K562 (cell line): ENCODE results near the gene ITK. TPM values are rescaled to one million over a fixed set of nuclear protein-coding genes. Genes with fewer than 3 reads are reported as not detected.

Experiments
- ATAC-seq: fragments of 200-7000 bp; cut with Tn5 transposase; 3 replicates; pipeline ENCODE4 v1.9.1; 2020; ENCODE audit warnings: moderate library complexity
- BruUV-seq: library from RNA; stranded (reverse); fragments of 400-500 nt; replicated peaks from 2 replicates; lab custom pipeline; 2021; lab: Mats Ljungman, UMichigan
- CTCF ChIA-PET: fragments of 300-600 bp; formaldehyde crosslinking; extraction: SDS; loops from one replicate; lab custom pipeline; 2021; ENCODE audit warnings: low intra/inter-chr PET ratio; lab: Yijun Ruan, JAX
- POLR2A ChIA-PET: fragments of 300-600, 350-650 bp; sonication (Branson Sonifier 250); formaldehyde crosslinking; extraction: SDS; loops from one replicate; lab custom pipeline; 2021; ENCODE audit warnings: antibody characterized with exemption, inconsistent platforms; lab: Yijun Ruan, JAX
- DNase-seq, 4 experiments: peaks; one replicate each; pipeline versions ENCODE4 v3.0.0 to v3.0.0-alpha.2; 2011 to 2018; ENCODE audit warnings: low spot score in 3 of 4, mixed read lengths in 3 of 4; ENCODE audit errors: extremely low read depth in 1 of 4
- FAIRE-seq: peaks from 2 replicates; lab custom pipeline; 2011; peaks lifted over from hg19 to GRCh38; lab: Jason Lieb, UNC
- H2AFZ ChIP-seq: 2 replicates; pipeline ENCODE4 v1.6.0; 2011; ENCODE audit warnings: low read depth, low read length, control low read depth, inconsistent platforms
- H3K27ac ChIP-seq: fragments of 200-600 bp; 3 replicates; pipeline ENCODE4 v1.8.0; 2011; ENCODE audit warnings: low read depth, mild to moderate bottlenecking, control low read depth, inconsistent platforms, low read length, moderate library complexity, mixed read lengths; ENCODE audit errors: extremely low read depth
- H3K27me3 ChIP-seq, 2 experiments: fragments of 300-600 bp in 1 of 2; 2 replicates in 1 of 2; 3 replicates in 1 of 2; pipeline versions ENCODE4 v1.6.0 to v1.8.0; 2011; ENCODE audit warnings: inconsistent platforms in 2 of 2, low read length in 2 of 2, mild to moderate bottlenecking in 1 of 2, mixed read lengths in 1 of 2, moderate library complexity in 1 of 2; ENCODE audit not compliant: control insufficient read depth in 2 of 2, insufficient read depth in 2 of 2
- H3K36me3 ChIP-seq: fragments of 300-600 bp; 3 replicates; pipeline ENCODE4 v1.8.0; 2011; ENCODE audit warnings: mild to moderate bottlenecking, low read length, inconsistent platforms; ENCODE audit not compliant: control insufficient read depth, insufficient read depth
- H3K4me1 ChIP-seq, 2 experiments: fragments of 200-600 bp in 1 of 2; replicated peaks in 1 of 2; 2 replicates in 1 of 2; 3 replicates in 1 of 2; pipeline versions ENCODE4 v1.5.1 to v1.8.0; 2011; ENCODE audit warnings: inconsistent platforms in 2 of 2, low read length in 2 of 2, mild to moderate bottlenecking in 1 of 2, mixed read lengths in 1 of 2, moderate library complexity in 1 of 2; ENCODE audit not compliant: control insufficient read depth in 2 of 2, insufficient read depth in 2 of 2
- H3K4me2 ChIP-seq: 2 replicates; pipeline ENCODE4 v1.6.1; 2011; ENCODE audit warnings: low read length, control low read depth, inconsistent platforms, mixed read lengths; ENCODE audit not compliant: insufficient read depth
- H3K4me3 ChIP-seq: fragments of 200-600 bp; sonication (generic), shearing (Covaris generic); 2 replicates; pipeline ENCODE4 v1.5.1; 2016; ENCODE audit warnings: control low read depth, inconsistent platforms
- H3K79me2 ChIP-seq: fragments of 200-600 bp; 3 replicates; pipeline ENCODE4 v1.8.0; 2011; ENCODE audit warnings: low read length, inconsistent platforms; ENCODE audit not compliant: control insufficient read depth, insufficient read depth
- H3K9ac ChIP-seq, 2 experiments: 2 replicates each; pipeline versions ENCODE4 v1.6.0 to v1.6.1; 2011; ENCODE audit warnings: low read depth in 2 of 2, low read length in 2 of 2, control low read depth in 1 of 2, inconsistent platforms in 1 of 2, mild to moderate bottlenecking in 1 of 2, mixed read lengths in 1 of 2; ENCODE audit not compliant: insufficient read depth in 1 of 2
- H3K9me1 ChIP-seq: one replicate; pipeline ENCODE4 v1.6.0; 2011; ENCODE audit warnings: inconsistent platforms, mild to moderate bottlenecking, low read length, moderate library complexity; ENCODE audit not compliant: control insufficient read depth, insufficient read depth
- H3K9me3 ChIP-seq: replicated peaks from 2 replicates; pipeline ENCODE4 v1.5.1; 2011; ENCODE audit warnings: low read depth, low read length, inconsistent platforms; ENCODE audit not compliant: control insufficient read depth, insufficient read depth
- H4K20me1 ChIP-seq: replicated peaks from 2 replicates; pipeline ENCODE4 v1.6.1; 2011; ENCODE audit warnings: low read length, inconsistent platforms, mixed read lengths; ENCODE audit not compliant: control insufficient read depth, insufficient read depth
- CBX3 ChIP-seq, 2 experiments: IDR thresholded peaks; 1 replicate in 1 of 2; 2 replicates in 1 of 2; pipeline ENCODE4 v1.6.1; 2012; ENCODE audit warnings: inconsistent platforms in 2 of 2, low read length in 2 of 2, borderline replicate concordance in 1 of 2, control low read depth in 1 of 2
- HCFC1 ChIP-seq: IDR thresholded peaks from 2 replicates; pipeline ENCODE4 v1.6.1; 2012; ENCODE audit warnings: low read depth, low read length, improper control_type of control experiment
- KAT7 ChIP-seq: sonication (generic); formaldehyde crosslinking; IDR thresholded peaks from 2 replicates; pipeline ENCODE4 v1.8.0; 2022; ENCODE audit warnings: missing genetic modification reagents, mild to moderate bottlenecking, borderline replicate concordance
- MED1 ChIP-seq: sonication (generic); formaldehyde crosslinking; IDR thresholded peaks from 2 replicates; pipeline ENCODE4 v1.8.1; 2023; ENCODE audit warnings: missing genetic modification reagents, borderline replicate concordance
- MEF2A ChIP-seq: IDR thresholded peaks from 2 replicates; pipeline ENCODE4 v1.6.1; 2011; ENCODE audit warnings: low read depth, mild to moderate bottlenecking, low read length, moderate library complexity; ENCODE audit not compliant: control insufficient read depth
- RUNX1 ChIP-seq: sonication (generic); IDR thresholded peaks from 2 replicates; pipeline ENCODE4 v1.6.1; 2016; ENCODE audit warnings: antibody characterized with exemption, low read depth
- SMARCA4 ChIP-seq: fragments of 450-650 bp; IDR thresholded peaks from 2 replicates; pipeline ENCODE4 v1.6.1; 2016
- SUPT5H ChIP-seq: fragments of 450-650 bp; IDR thresholded peaks from 2 replicates; pipeline ENCODE4 v1.6.1; 2016
- TEAD2 ChIP-seq: fragments of 450-650 bp; IDR thresholded peaks from 2 replicates; pipeline ENCODE4 v1.6.1; 2016; ENCODE audit warnings: missing genetic modification characterization, control low read depth, missing compliant biosample characterization
- ZNF140 ChIP-seq: fragments of 250-450 bp; sonication (Bioruptor Pico); IDR thresholded peaks from 2 replicates; pipeline ENCODE4 v1.8.0; 2021; ENCODE audit warnings: moderate library complexity, mild to moderate bottlenecking, inconsistent platforms
- ZNF316 ChIP-seq: fragments of 450-650 bp; IDR thresholded peaks from 2 replicates; pipeline ENCODE4 v1.6.1; 2016
- ZNF431 ChIP-seq: sonication (generic); formaldehyde crosslinking; IDR thresholded peaks from 2 replicates; pipeline ENCODE4 v1.8.0; 2022; ENCODE audit warnings: mild to moderate bottlenecking, missing genetic modification reagents
- WGBS: fragments of 100-300 bp; shearing (Covaris generic); methylation state at CpG from one replicate; pipeline ENCODE4 v1.1.6; 2016; ENCODE audit warnings: low coverage, mixed read lengths; ENCODE audit not compliant: insufficient coverage; ENCODE audit errors: missing lambda C conversion rate; 5-methylcytosine and 5-hydroxymethylcytosine counted together
- in situ Hi-C: fragments of 300-500 bp; cut with MboI; formaldehyde crosslinking; loops from 4 replicates; pipeline ENCODE4 v1.15.0; 2018; ENCODE audit warnings: inconsistent platforms, mixed read lengths
- intact Hi-C: fragments of 100-400 bp; cut with micrococcal nuclease; formaldehyde crosslinking; loops from 2 replicates; pipeline ENCODE4 v1.14.2; 2022
- polyA plus RNA-seq, 8 experiments: library from polyadenylated mRNA; depleted of rRNA in 4 of 8; stranded (reverse) in 5 of 8; unstranded in 3 of 8; fragments of >200 nt; fragmentation: Nextera tagmentation in 2 of 8; fragmentation: Illumina TruSeq in 1 of 8; extraction: Ambion mirVana in 2 of 8; extraction: Trizol in 1 of 8; gene quantifications; 2 replicates each; pipeline versions ENCODE4 v1.2.1 to v1.2.3, GENCODE V29; 2011 to 2014; ENCODE audit warnings: inconsistent platforms in 1 of 8, missing spikeins in 1 of 8
- total RNA-seq, 7 experiments: library from RNA; depleted of rRNA in 6 of 7; stranded (reverse); fragments of >200 nt in 6 of 7; fragmentation: Illumina TruSeq in 2 of 7; extraction: Trizol in 2 of 7; gene quantifications; 2 replicates each; pipeline versions ENCODE4 v1.2.1 to v1.2.3, GENCODE V29; 2011 to 2021; ENCODE audit warnings: low replicate concordance in 1 of 7
- TF ChIP-seq, protein P1 (sequence below): fragments of 250-450 bp; sonication (Bioruptor Pico); IDR thresholded peaks from 2 replicates; pipeline ENCODE4 v1.4.0; 2020

ITK gene
- total and polyA plus RNA-seq, 9 of the 15 experiments (the other 6 are each of a cell fraction or from before 2014, with no cell fraction given) = 0.04 to 0.75 TPM; not detected in 7

- BruUV-seq = no TSS peak
- TF ChIP-seq CBX3 (IDR thresholded peaks at IDR 0.05; ENCODE audit: borderline replicate concordance in 1 of 2, low read length in 2 of 2) (no peak), RUNX1 (no peak), HCFC1 (no peak), ZNF316 (no peak), ZNF431 (CRISPR knock-in tag) (no peak), ZNF140 (CRISPR knock-in tag) (no peak), MED1 (CRISPR knock-in tag) (no peak), TEAD2 (no peak), KAT7 (CRISPR knock-in tag) (no peak), SMARCA4 (no peak), SUPT5H (no peak), MEF2A (no peak)
- TF ChIP-seq, protein P1, sequence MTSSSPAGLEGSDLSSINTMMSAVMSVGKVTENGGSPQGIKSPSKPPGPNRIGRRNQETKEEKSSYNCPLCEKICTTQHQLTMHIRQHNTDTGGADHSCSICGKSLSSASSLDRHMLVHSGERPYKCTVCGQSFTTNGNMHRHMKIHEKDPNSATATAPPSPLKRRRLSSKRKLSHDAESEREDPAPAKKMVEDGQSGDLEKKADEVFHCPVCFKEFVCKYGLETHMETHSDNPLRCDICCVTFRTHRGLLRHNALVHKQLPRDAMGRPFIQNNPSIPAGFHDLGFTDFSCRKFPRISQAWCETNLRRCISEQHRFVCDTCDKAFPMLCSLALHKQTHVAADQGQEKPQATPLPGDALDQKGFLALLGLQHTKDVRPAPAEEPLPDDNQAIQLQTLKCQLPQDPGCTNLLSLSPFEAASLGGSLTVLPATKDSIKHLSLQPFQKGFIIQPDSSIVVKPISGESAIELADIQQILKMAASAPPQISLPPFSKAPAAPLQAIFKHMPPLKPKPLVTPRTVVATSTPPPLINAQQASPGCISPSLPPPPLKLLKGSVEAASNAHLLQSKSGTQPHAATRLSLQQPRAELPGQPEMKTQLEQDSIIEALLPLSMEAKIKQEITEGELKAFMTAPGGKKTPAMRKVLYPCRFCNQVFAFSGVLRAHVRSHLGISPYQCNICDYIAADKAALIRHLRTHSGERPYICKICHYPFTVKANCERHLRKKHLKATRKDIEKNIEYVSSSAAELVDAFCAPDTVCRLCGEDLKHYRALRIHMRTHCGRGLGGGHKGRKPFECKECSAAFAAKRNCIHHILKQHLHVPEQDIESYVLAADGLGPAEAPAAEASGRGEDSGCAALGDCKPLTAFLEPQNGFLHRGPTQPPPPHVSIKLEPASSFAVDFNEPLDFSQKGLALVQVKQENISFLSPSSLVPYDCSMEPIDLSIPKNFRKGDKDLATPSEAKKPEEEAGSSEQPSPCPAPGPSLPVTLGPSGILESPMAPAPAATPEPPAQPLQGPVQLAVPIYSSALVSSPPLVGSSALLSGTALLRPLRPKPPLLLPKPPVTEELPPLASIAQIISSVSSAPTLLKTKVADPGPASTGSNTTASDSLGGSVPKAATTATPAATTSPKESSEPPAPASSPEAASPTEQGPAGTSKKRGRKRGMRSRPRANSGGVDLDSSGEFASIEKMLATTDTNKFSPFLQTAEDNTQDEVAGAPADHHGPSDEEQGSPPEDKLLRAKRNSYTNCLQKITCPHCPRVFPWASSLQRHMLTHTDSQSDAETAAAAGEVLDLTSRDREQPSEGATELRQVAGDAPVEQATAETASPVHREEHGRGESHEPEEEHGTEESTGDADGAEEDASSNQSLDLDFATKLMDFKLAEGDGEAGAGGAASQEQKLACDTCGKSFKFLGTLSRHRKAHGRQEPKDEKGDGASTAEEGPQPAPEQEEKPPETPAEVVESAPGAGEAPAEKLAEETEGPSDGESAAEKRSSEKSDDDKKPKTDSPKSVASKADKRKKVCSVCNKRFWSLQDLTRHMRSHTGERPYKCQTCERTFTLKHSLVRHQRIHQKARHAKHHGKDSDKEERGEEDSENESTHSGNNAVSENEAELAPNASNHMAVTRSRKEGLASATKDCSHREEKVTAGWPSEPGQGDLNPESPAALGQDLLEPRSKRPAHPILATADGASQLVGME = no peak
- TF ChIP-seq, all 486 proteins: peak for 0
- in situ Hi-C loops = no loop called here
- intact Hi-C loops = no loop called here
- Histone ChIP-seq H3K4me1 (no peaks in the 10 kb centered on the region), H3K9me3 (no peaks in the 10 kb centered on the region), H3K4me2 (no peak overlapping the region), H4K20me1 (no peaks in the 10 kb centered on the region), H3K9ac (no peak overlapping the region), H3K27ac (no peak overlapping the region), H2AFZ (no peak overlapping the region), H3K27me3 (no peaks in the 10 kb centered on the region; a peak in 1 of 5 replicates), H3K79me2 (no peaks in the 10 kb centered on the region), H3K36me3 (no peaks in the 10 kb centered on the region), H3K4me3 (no peak overlapping the region), H3K9me1 (no peaks in the 10 kb centered on the region)
- DNase-seq = no peak
- FAIRE-seq = no peak
- ChIA-PET CTCF (no interaction called here), POLR2A (no interaction called here)
- no peak for ATAC-seq
- WGBS = 0% methylated on average over 5 of the region's 6 CpGs
These were observed 52.1 kb downstream of the ITK start for GRCh38 chr5:157232706-157233105.
